Activated naive CD4-positive, alpha-beta T cell treated with anti-CD3 and anti-CD28 coated beads, Interleukin-2, amount 50 U/mL, for 16 hours (primary cell): ENCODE results near the gene ZNF383.
A peak's percentile ranks its signal among the peaks of the same experiment; 100 is the strongest.
"Not testable (repeated sequence)": the region's sequence is repeated elsewhere in the genome, so short reads cannot be mapped to it uniquely, and the experiment has no call there.

Experiments used
- DNase-seq: peaks from one replicate; pipeline ENCODE4 v3.0.0-alpha.2; 2020

The ZNF383 gene

GRCh38 chr19:37217775-37218591 is at the start of gene ZNF383:
TSS of gene ZNF383 (plus strand) at chr19:37218214. CDS start at chr19:37230454, 12,240 bp downstream.
- DNase-seq = peak; percentile 86

- DNase-seq = peak; percentile 87
Measured at GRCh38 chr19:37172368-37173366, 45.3 kb upstream of the ZNF383 start, which contains the start of gene ZNF585A. TSS of gene ZNF585A (minus strand) at chr19:37172695. CDS start at chr19:37169910, 2,785 bp downstream.

DNA sequence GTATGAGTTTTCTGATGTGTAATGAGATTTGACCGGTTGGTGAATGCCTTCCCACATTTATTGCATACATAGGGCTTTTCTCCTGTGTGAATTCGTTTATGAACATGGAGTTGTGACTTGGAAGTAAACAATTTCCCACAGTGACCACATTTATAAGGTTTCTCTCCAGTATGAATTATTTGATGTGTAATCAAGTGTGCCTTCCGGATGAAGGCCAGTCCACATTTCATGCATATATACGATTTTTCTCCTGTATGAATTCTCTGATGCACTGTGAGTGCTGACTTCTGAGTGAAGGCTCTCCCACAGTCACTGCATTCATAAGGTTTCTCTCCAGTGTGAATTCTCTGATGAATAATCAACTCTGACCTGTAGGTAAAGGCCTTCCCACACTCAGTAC is 31.9 kb upstream of the ZNF383 start:
- not testable (repeated sequence) for DNase-seq

DNA sequence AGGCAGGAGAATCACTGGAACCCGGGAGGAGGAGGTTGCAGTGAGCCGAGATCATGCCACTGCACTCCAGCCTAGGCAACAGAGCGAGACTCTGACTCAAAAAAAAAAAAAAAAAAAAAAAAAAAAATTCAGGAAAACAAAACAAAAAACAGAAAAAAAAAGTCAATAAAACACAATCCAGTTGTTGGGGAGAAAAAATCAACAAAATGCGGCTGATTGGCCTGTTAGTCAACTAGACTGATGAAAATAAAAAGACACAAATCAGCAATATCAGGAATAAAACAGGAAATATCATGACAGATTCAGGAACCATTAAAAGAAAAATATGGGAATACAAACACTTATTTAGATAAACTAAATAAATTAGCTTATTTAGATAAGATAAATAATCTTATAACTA is 22.8 kb upstream of the ZNF383 start:
- DNase-seq = not testable (repeated sequence)

GRCh38 chr19:37197115-37197514 is 20.9 kb upstream of the ZNF383 start:
- not testable (repeated sequence) for DNase-seq

GRCh38 chr19:37197768-37198167 is 20.2 kb upstream of the ZNF383 start:
- no peak for DNase-seq

GRCh38 chr19:37217480-37217774 is 587 bp upstream of the ZNF383 start:
- no peak for DNase-seq

GRCh38 chr19:37218592-37218935 is 550 bp downstream of the ZNF383 start:
- DNase-seq = no peak

DNA sequence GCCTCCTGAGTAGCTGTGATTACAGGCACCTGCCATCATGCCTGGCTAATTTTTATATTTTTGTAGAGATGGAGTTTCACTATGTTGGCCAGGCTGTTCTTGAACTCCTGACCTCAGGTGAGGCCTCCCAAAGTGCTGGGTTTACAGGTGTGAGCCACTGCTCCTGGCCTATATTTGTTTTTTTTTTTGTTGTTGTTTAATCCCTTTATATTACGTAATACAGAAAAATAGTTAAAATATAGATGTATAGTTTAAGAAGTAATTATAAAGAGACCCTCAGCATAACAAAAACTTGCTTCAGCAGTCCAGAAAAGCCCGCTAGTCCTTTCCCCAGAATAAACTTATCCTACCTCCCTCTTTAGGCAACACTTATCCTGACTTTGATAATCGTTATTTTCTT is 2.4 kb downstream of the ZNF383 start:
- no peak for DNase-seq

DNA sequence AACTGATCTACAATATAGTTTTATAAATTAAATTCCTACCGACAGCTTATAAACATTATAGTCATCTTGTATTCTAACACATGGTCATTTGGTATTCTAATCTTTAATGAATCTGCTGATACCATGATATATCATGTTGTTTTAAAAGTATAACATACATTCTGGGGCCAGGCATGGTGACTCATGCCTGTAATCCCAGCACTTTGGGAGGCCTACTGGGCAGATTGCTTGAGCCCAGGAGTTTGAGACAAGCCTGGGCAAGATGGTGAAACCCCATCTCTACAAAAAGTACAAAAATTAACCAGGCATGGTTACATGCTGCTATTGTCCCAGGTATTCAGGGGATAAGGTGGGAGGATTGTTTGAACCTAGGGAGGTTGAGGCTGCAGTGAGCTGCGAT is 3.1 kb downstream of the ZNF383 start:
- DNase-seq = no peak

GRCh38 chr19:37226248-37226647 is 8.2 kb downstream of the ZNF383 start:
- DNase-seq = no peak

- peak; percentile 16 for DNase-seq
Measured at GRCh38 chr19:37227996-37228395, 10.0 kb downstream of the ZNF383 start.

DNA sequence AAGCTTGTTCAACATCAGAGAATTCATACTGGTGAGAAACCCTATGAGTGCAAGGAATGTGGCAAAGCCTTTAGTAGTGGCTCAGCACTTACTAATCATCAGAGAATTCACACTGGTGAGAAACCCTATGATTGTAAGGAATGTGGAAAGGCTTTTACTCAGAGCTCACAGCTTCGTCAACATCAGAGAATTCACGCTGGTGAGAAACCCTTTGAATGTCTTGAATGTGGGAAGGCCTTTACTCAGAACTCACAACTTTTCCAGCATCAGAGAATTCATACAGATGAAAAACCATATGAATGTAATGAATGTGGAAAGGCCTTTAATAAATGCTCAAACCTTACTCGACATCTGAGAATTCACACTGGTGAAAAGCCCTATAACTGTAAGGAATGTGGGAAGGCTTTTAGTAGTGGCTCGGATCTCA is 25.2 kb downstream of the ZNF383 start:
- no peak for DNase-seq

GRCh38 chr19:37251308-37252229 is 33.6 kb downstream of the ZNF383 start:
- DNase-seq = no peak

DNA sequence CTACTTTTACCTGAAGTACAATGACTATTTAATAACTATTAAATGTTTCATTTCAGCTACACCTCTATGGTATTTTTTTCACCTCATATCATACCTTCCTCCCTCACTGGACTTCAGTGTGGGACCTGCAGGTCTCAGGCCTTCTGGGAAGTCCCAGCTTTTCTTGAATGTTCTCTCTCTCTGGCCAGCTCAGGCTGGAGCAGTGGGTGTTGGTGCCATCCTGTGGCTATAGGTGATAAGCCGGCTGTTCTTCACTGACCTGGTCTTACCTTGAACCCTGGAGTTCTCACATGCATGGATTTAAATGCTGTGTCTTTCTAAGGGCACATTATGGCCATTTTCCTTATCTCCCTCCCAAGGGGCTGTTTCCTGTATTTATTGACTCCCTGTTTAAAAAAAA is 45.0 kb downstream of the ZNF383 start:
- DNase-seq = not testable (repeated sequence)

DNA sequence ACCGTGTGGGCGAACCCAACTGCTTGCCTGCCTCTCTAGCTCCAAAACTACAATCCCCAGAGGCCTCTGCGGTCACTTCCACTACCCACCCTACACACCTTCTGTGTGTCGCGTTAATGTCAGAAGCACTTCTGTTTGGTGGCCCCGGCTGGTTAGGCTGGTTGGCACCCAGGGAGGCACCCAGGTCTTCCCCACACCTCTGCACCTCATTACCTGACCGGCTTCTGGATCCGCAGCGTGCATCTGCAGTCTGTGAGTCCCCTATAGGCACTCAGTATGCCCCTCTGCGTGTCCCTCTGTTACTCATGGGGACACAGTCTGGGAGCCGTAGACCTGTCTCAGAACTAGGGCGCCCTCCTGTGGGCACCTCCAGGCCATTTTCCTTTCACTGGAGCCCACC is 49.0 kb downstream of the ZNF383 start:
- DNase-seq = not testable (repeated sequence)

DNA sequence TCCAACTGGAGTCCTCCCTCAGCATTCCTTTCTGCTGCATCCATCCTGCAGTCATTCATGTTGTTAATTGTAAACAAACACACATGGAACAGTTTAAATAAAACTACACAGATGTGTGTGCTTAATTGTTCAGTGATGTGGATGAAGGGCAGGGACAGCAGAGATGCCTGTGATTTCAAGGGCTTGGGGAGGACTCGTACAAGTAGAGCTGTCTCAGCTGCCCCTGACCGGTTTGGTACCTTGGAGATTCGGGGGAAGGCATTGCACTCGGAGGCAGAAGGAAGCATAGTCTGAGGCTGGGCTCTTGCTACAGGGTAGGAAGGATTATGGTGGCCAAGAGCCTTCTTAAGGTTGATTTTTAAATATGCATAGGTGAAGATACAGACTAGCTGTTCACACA is 49.7 kb downstream of the ZNF383 start:
- DNase-seq = not testable (repeated sequence)

- not testable (repeated sequence) for DNase-seq
Measured at GRCh38 chr19:37280656-37281055, 62.6 kb downstream of the ZNF383 start.

DNA sequence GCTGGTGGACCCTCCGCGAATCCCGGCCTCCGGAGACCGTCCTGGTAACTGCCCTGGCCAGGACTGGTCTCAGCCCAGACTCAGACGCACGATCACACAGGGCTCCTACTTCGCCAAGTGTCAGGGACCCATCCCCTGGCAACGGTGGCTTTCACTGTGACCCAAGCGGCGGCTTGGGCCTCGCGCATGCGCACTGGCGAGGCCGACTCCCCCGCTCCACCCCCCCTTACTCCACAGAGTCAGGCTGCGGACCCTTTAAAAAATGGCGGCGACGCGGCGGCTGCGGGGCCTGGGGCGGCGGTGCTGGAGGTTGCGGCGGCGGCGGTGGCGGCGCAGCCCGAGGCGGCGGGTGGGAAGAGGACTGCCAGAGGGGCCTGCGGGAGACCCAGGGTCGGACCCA is 66.0 kb downstream of the ZNF383 start:
- not testable (repeated sequence) for DNase-seq

- not testable (repeated sequence) for DNase-seq
Measured at GRCh38 chr19:37289229-37289628, 71.2 kb downstream of the ZNF383 start.

DNA sequence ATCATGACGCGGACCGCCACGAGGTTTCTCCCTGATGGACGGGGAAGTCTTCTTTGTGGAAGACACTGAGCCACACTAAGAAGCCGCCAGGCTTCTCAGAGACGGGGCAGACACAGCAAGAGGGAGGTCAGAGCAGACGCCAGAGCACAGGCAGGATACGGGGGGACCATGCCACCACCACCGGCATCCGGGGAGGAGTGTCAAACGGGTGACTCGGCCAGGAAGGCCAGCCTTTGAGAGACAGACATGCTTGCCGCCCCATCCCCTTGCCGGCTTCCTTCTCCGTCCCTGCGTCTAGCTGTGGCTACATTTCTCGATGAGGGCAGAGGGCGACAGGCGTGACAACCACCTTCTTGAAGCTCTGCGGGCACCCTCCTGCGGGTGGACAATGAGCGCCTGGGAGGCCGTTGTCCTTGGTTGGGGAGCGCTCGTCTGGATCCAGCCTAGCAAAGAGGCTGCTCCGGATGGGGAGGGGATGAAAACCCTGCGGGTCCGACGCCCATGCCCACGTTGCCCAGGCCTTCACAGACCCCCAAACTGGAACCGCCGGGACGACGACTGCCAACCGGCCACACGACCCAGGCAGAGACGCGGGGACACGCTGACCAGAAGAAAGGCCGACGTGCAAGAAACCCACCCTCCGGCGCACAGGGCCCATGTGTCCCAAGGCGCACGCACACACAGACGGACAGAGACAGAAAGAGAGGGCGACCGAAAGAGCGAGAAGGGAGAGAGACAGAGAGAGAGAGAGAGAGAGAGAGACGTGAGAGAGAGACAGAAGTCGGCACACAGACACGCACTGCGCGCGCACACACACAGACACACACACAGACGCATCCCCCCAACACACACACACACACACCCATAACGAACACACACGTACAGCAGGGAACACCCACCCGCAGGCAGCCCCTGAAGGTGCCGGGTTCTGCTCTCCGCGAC is 75.3 kb downstream of the ZNF383 start:
- DNase-seq = not testable (repeated sequence)
